ENCODE results near the gene PEX14. TPM values are rescaled to one million over a fixed set of nuclear protein-coding genes. Genes with fewer than 3 reads are reported as not detected.

PEX14 gene
- total RNA-seq, 1 donor from 2014 or later, result 21.6 TPM

GRCh38 chr1:10674700-10675609 is 200.2 kb downstream of the PEX14 start:
- H3K4me3 ChIP-seq, result no peak overlapping the region
- no peak for DNase-seq (ENCODE audit: extremely low spot score in 2 of 2)
- H3K27me3 ChIP-seq, result no peaks in the 10 kb centered on the region
- intact Hi-C loops (cut with DNase I), result no loop called here
- H3K36me3 ChIP-seq, result no peaks in the 10 kb centered on the region
- H3K4me1 ChIP-seq, result peaks cover 66% of the 10 kb centered on the region
- no peak overlapping the region for H3K27ac ChIP-seq
- H3K9me3 ChIP-seq, result no peaks in the 10 kb centered on the region
- TF ChIP-seq CTCF (IDR thresholded peaks at IDR 0.05) (no peak), POLR2A (IDR thresholded peaks at IDR 0.05) (no peak), POLR2AphosphoS5 (IDR thresholded peaks at IDR 0.05; ENCODE audit: insufficient read depth in 1 of 2, low read depth in 1 of 2) (no peak)

- no peak for TF ChIP-seq CTCF (IDR thresholded peaks at IDR 0.05)
- no peak for TF ChIP-seq POLR2AphosphoS5 (IDR thresholded peaks at IDR 0.05; ENCODE audit: insufficient read depth in 1 of 2, low read depth in 1 of 2)
- TF ChIP-seq POLR2A (IDR thresholded peaks at IDR 0.05), result no peak
- Histone ChIP-seq H3K9me3 (no peaks in the 10 kb centered on the region), H3K4me1 (peaks cover 65% of the 10 kb centered on the region), H3K36me3 (no peaks in the 10 kb centered on the region), H3K4me3 (no peak overlapping the region), H3K27ac (no peak overlapping the region), H3K27me3 (no peaks in the 10 kb centered on the region)
- intact Hi-C loops (cut with DNase I), result no loop called here
- DNase-seq (ENCODE audit: extremely low spot score in 2 of 2), result no peak
These were observed 201.1 kb downstream of the PEX14 start for GRCh38 chr1:10675813-10676212.

GRCh38 chr1:10676963-10677362 is 202.2 kb downstream of the PEX14 start:
- H3K27me3 ChIP-seq, result no peaks in the 10 kb centered on the region
- peaks cover 62% of the 10 kb centered on the region for H3K4me1 ChIP-seq
- H3K36me3 ChIP-seq, result no peaks in the 10 kb centered on the region
- no peak overlapping the region for H3K4me3 ChIP-seq
- TF ChIP-seq POLR2A (IDR thresholded peaks at IDR 0.05) (no peak), CTCF (IDR thresholded peaks at IDR 0.05) (no peak), POLR2AphosphoS5 (IDR thresholded peaks at IDR 0.05; ENCODE audit: insufficient read depth in 1 of 2, low read depth in 1 of 2) (no peak)
- no peaks in the 10 kb centered on the region for H3K9me3 ChIP-seq
- H3K27ac ChIP-seq, result no peak overlapping the region
- DNase-seq (ENCODE audit: extremely low spot score in 2 of 2), result no peak
- intact Hi-C loops (cut with DNase I), result no loop called here

GRCh38 chr1:10677491-10678391 is 203.0 kb downstream of the PEX14 start:
- peaks cover 62% of the 10 kb centered on the region for H3K4me1 ChIP-seq
- H3K36me3 ChIP-seq, result no peaks in the 10 kb centered on the region
- H3K9me3 ChIP-seq, result no peaks in the 10 kb centered on the region
- H3K27ac ChIP-seq, result no peak overlapping the region
- H3K27me3 ChIP-seq, result no peaks in the 10 kb centered on the region
- intact Hi-C loops (cut with DNase I), result no loop called here
- no peak for DNase-seq (ENCODE audit: extremely low spot score in 2 of 2)
- TF ChIP-seq POLR2A (IDR thresholded peaks at IDR 0.05) (no peak), POLR2AphosphoS5 (IDR thresholded peaks at IDR 0.05; ENCODE audit: insufficient read depth in 1 of 2, low read depth in 1 of 2) (no peak), CTCF (IDR thresholded peaks at IDR 0.05) (no peak)
- H3K4me3 ChIP-seq, result no peak overlapping the region
